NK-92 (cell line): ENCODE measurements around the gene TRIM66.

Experiments used
- DNase-seq: peaks from one replicate; lab custom pipeline; 2025; ENCODE audit not compliant: unreplicated experiment; lab: John Stamatoyannopoulos, UW

The TRIM66 gene

GRCh38 chr11:8612522-8612921, 69.9 kb downstream of the TRIM66 start:
- DNase-seq: no peak

- DNase-seq: no peak
These were observed 71.8 kb downstream of the TRIM66 start for GRCh38 chr11:8610532-8611116.

- DNase-seq: no peak
These were observed 73.8 kb downstream of the TRIM66 start for GRCh38 chr11:8608652-8609051.

GRCh38 chr11:8605971-8606563, 76.4 kb downstream of the TRIM66 start:
- DNase-seq: no peak

GRCh38 chr11:8604078-8604723, 78.3 kb downstream of the TRIM66 start:
- no peak for DNase-seq

GRCh38 chr11:8603696-8604077, 78.8 kb downstream of the TRIM66 start:
- DNase-seq: no peak

- no peak for DNase-seq
These were observed 80.9 kb downstream of the TRIM66 start for GRCh38 chr11:8601376-8602133.

- DNase-seq: no peak
These were observed 84.0 kb downstream of the TRIM66 start for GRCh38 chr11:8598506-8598905.

GRCh38 chr11:8597182-8597581, 85.3 kb downstream of the TRIM66 start:
- DNase-seq: no peak

- no peak for DNase-seq
These were observed 85.9 kb downstream of the TRIM66 start for GRCh38 chr11:8596504-8597046.

GRCh38 chr11:8593935-8594909, 88.2 kb downstream of the TRIM66 start, which contains the start of gene STK33:
Gene STK33, minus strand, starts transcription at chr11:8594228. Its CDS starts 119,323 bp downstream, at chr11:8474905.
- no peak for DNase-seq

- no peak for DNase-seq
These were observed 89.0 kb downstream of the TRIM66 start for GRCh38 chr11:8593455-8593854.

GRCh38 chr11:8587915-8588314, 94.5 kb downstream of the TRIM66 start:
- no peak for DNase-seq

GRCh38 chr11:8586805-8587204, 95.7 kb downstream of the TRIM66 start:
- no peak for DNase-seq

GRCh38 chr11:8586184-8586583, 96.3 kb downstream of the TRIM66 start:
- no peak for DNase-seq

- DNase-seq: no peak
These were observed 98.0 kb downstream of the TRIM66 start for GRCh38 chr11:8584511-8584910.

- DNase-seq: no peak
These were observed 98.4 kb downstream of the TRIM66 start for GRCh38 chr11:8584082-8584481.

- DNase-seq: no peak
These were observed 101.2 kb downstream of the TRIM66 start for GRCh38 chr11:8581300-8581699.

- DNase-seq: no peak
These were observed 104.5 kb downstream of the TRIM66 start for GRCh38 chr11:8577791-8578581.

- no peak for DNase-seq
These were observed 107.7 kb downstream of the TRIM66 start for GRCh38 chr11:8574798-8575197.
